GM21529 (cell line): Measurements from ENCODE around the gene DHTKD1.

Experiments used
- ATAC-seq: cut with Tn5 transposase; IDR thresholded peaks from one replicate; pipeline ENCODE4 v1.9.1; 2021; ENCODE audit not compliant: unreplicated experiment

DHTKD1 gene

GRCh38 chr10:12068449-12069269 lies at the start of gene DHTKD1:
DHTKD1 (plus strand) TSS chr10:12068954; CDS start chr10:12069034, 80 bp downstream.
- ATAC-seq, result peak; percentile 97

GRCh38 chr10:12019283-12019971 lies 49.3 kb upstream of the DHTKD1 start:
- no peak for ATAC-seq

GRCh38 chr10:12020574-12020973 lies 48.2 kb upstream of the DHTKD1 start:
- ATAC-seq, result no peak

GRCh38 chr10:12022580-12023257 lies 46.0 kb upstream of the DHTKD1 start:
- no peak for ATAC-seq

GRCh38 chr10:12025591-12025990 lies 43.2 kb upstream of the DHTKD1 start:
- ATAC-seq, result no peak

- ATAC-seq, result peak; percentile 75
Observed at GRCh38 chr10:12027539-12027938, 41.2 kb upstream of the DHTKD1 start.

GRCh38 chr10:12031404-12031803 lies 37.4 kb upstream of the DHTKD1 start:
- ATAC-seq, result no peak

- no peak for ATAC-seq
Observed at GRCh38 chr10:12036073-12036655, 32.6 kb upstream of the DHTKD1 start.

GRCh38 chr10:12041766-12042408 lies 26.9 kb upstream of the DHTKD1 start:
- no peak for ATAC-seq

GRCh38 chr10:12042409-12042796 lies 26.4 kb upstream of the DHTKD1 start:
- peak; percentile 6 for ATAC-seq

GRCh38 chr10:12042797-12043651 lies 25.7 kb upstream of the DHTKD1 start, which contains the start of gene UPF2:
UPF2 (minus strand) TSS chr10:12042809; CDS start chr10:12035423, 7,386 bp downstream.
- ATAC-seq, result peak; percentile 53

GRCh38 chr10:12045596-12045995 lies 23.2 kb upstream of the DHTKD1 start:
- no peak for ATAC-seq

GRCh38 chr10:12048547-12048946 lies 20.2 kb upstream of the DHTKD1 start:
- ATAC-seq, result peak; percentile 30

- ATAC-seq, result no peak
Observed at GRCh38 chr10:12050528-12050927, 18.2 kb upstream of the DHTKD1 start.

- ATAC-seq, result no peak
Observed at GRCh38 chr10:12051241-12051640, 17.5 kb upstream of the DHTKD1 start.

GRCh38 chr10:12055732-12056131 lies 13.0 kb upstream of the DHTKD1 start:
- no peak for ATAC-seq

- ATAC-seq, result no peak
Observed at GRCh38 chr10:12056748-12057147, 12.0 kb upstream of the DHTKD1 start.

- ATAC-seq, result no peak
Observed at GRCh38 chr10:12061124-12061523, 7.6 kb upstream of the DHTKD1 start.

GRCh38 chr10:12062754-12063482 lies 5.8 kb upstream of the DHTKD1 start:
- ATAC-seq, result no peak
